GM23338 (cell line): ENCODE measurements around the gene ATF7IP2. TPM values are rescaled to one million over a fixed set of nuclear protein-coding genes. Genes with fewer than 3 reads are reported as not detected.

Source experiments
- ATAC-seq: fragments of 200-7000 bp; cut with Tn5 transposase; 3 replicates; pipeline ENCODE4 v1.9.1; 2020
- DNase-seq: peaks from one replicate; pipeline ENCODE4 v3.0.0-alpha.2; 2015; ENCODE audit warnings: low spot score
- H2AFZ ChIP-seq: fragments of 200-600 bp; sonication (generic); 2 replicates; pipeline ENCODE4 v1.8.0; 2016; ENCODE audit warnings: antibody characterized with exemption, mild to moderate bottlenecking, moderate library complexity
- H3F3A ChIP-seq: fragments of 200-600 bp; sonication (generic); replicated peaks from 2 replicates; pipeline ENCODE4 v1.8.0; 2017; ENCODE audit warnings: antibody characterized with exemption, mixed run types, low read depth
- H3K27ac ChIP-seq: fragments of 200-600 bp; sonication (generic); 2 replicates; pipeline ENCODE4 v1.6.1; 2016; ENCODE audit warnings: low read depth
- H3K27me3 ChIP-seq: fragments of 200-600 bp; sonication (generic); 2 replicates; pipeline ENCODE4 v1.8.0; 2016; ENCODE audit warnings: mild to moderate bottlenecking, mixed run types, moderate library complexity; ENCODE audit not compliant: insufficient read depth
- H3K36me3 ChIP-seq: fragments of 200-600 bp; sonication (generic); 2 replicates; pipeline ENCODE4 v1.8.0; 2016; ENCODE audit warnings: mild to moderate bottlenecking; ENCODE audit not compliant: insufficient read depth
- H3K4me1 ChIP-seq: fragments of 200-600 bp; sonication (generic); 2 replicates; pipeline ENCODE4 v1.8.0; 2016; ENCODE audit warnings: mild to moderate bottlenecking, moderate library complexity; ENCODE audit not compliant: insufficient read depth
- H3K4me2 ChIP-seq: fragments of 200-600 bp; sonication (generic); 2 replicates; pipeline ENCODE4 v1.7.1; 2017; ENCODE audit warnings: mixed run types
- H3K4me3 ChIP-seq: fragments of 200-600 bp; sonication (generic); 2 replicates; pipeline ENCODE4 v1.6.1; 2016; ENCODE audit warnings: mixed run types
- H3K79me2 ChIP-seq: fragments of 200-600 bp; sonication (generic); replicated peaks from 2 replicates; pipeline ENCODE4 v1.8.0; 2017; ENCODE audit warnings: mild to moderate bottlenecking; ENCODE audit not compliant: insufficient read depth
- H3K9me2 ChIP-seq: fragments of 200-600 bp; sonication (generic); 2 replicates; pipeline ENCODE4 v1.8.0; 2017; ENCODE audit not compliant: insufficient read depth
- H4K20me1 ChIP-seq: fragments of 200-600 bp; sonication (generic); replicated peaks from 2 replicates; pipeline ENCODE4 v1.8.0; 2017; ENCODE audit warnings: mild to moderate bottlenecking; ENCODE audit not compliant: insufficient read depth
- H3K27ac Mint-ChIP-seq: 2 replicates; pipeline ENCODE4 v1.8.0; 2020; ENCODE audit warnings: inconsistent platforms, mild to moderate bottlenecking, moderate library complexity, mixed read lengths
- H3K27me3 Mint-ChIP-seq: 3 replicates; pipeline ENCODE4 v1.8.0; 2022; ENCODE audit warnings: low read depth, mild to moderate bottlenecking, moderate library complexity, mixed read lengths, inconsistent platforms; ENCODE audit not compliant: insufficient read depth, poor library complexity
- H3K36me3 Mint-ChIP-seq: 3 replicates; pipeline ENCODE4 v1.8.0; 2021; ENCODE audit warnings: low read depth, mild to moderate bottlenecking, inconsistent platforms, moderate library complexity, mixed read lengths
- H3K4me1 Mint-ChIP-seq: 3 replicates; pipeline ENCODE4 v1.8.0; 2020; ENCODE audit warnings: mild to moderate bottlenecking, inconsistent platforms, mixed read lengths
- H3K4me3 Mint-ChIP-seq: 3 replicates; pipeline ENCODE4 v1.8.0; 2021; ENCODE audit warnings: moderate library complexity, mild to moderate bottlenecking, inconsistent platforms, mixed read lengths
- H3K9me3 Mint-ChIP-seq: 3 replicates; pipeline ENCODE4 v1.8.0; 2020; ENCODE audit warnings: moderate library complexity, mild to moderate bottlenecking, inconsistent platforms, mixed read lengths
- CREB1 ChIP-seq: fragments of 250-450 bp; sonication (Bioruptor Pico); IDR thresholded peaks from 2 replicates; pipeline ENCODE4 v1.5.0; 2020; ENCODE audit warnings: low read depth, mild to moderate bottlenecking, moderate library complexity
- CTCF ChIP-seq, 2 experiments: fragments of 200-600 bp in 1 of 2; sonication (generic) in 1 of 2; conservative IDR thresholded peaks; 2 replicates each; pipeline versions ENCODE4 v1.5.1 to v1.6.1; 2016 to 2017; ENCODE audit warnings: antibody characterized with exemption in 2 of 2, low read depth in 2 of 2, mild to moderate bottlenecking in 2 of 2, moderate library complexity in 1 of 2
- ETS1 ChIP-seq: IDR thresholded peaks from 2 replicates; pipeline ENCODE4 v1.6.1; 2016; ENCODE audit warnings: antibody characterized with exemption
- EZH2 ChIP-seq: fragments of 200-600 bp; sonication (generic); IDR thresholded peaks from one replicate; pipeline ENCODE4 v1.8.0; 2017; ENCODE audit warnings: antibody characterized with exemption, mild to moderate bottlenecking, low read depth; ENCODE audit not compliant: unreplicated experiment
- EZH2phosphoT487 ChIP-seq: fragments of 200-600 bp; sonication (generic); IDR thresholded peaks from one replicate; pipeline ENCODE4 v1.8.1; 2018; ENCODE audit warnings: antibody characterized with exemption; ENCODE audit not compliant: unreplicated experiment
- JUNB ChIP-seq: IDR thresholded peaks from one replicate; pipeline ENCODE4 v1.6.1; 2016; ENCODE audit warnings: antibody characterized with exemption; ENCODE audit not compliant: unreplicated experiment
- NANOG ChIP-seq: IDR thresholded peaks from 2 replicates; pipeline ENCODE4 v1.6.1; 2016; ENCODE audit warnings: antibody characterized with exemption, borderline replicate concordance
- POLR2AphosphoS5 ChIP-seq: IDR thresholded peaks from 2 replicates; pipeline ENCODE4 v1.6.1; 2016; ENCODE audit warnings: antibody characterized with exemption, low read depth
- REST ChIP-seq: IDR thresholded peaks from one replicate; pipeline ENCODE4 v1.6.1; 2018; ENCODE audit warnings: antibody characterized with exemption; ENCODE audit not compliant: unreplicated experiment
- STAT1 ChIP-seq: IDR thresholded peaks from one replicate; pipeline ENCODE4 v1.6.1; 2016; ENCODE audit warnings: antibody characterized with exemption; ENCODE audit not compliant: unreplicated experiment
- ZNF114 ChIP-seq: fragments of 250-450 bp; sonication (Bioruptor Pico); IDR thresholded peaks from 2 replicates; pipeline ENCODE4 v1.5.0; 2020; ENCODE audit warnings: mild to moderate bottlenecking, moderate library complexity
- ZNF331 ChIP-seq: fragments of 250-450 bp; sonication (Bioruptor Pico); IDR thresholded peaks from 2 replicates; pipeline ENCODE4 v1.5.0; 2020; ENCODE audit warnings: low read depth, mild to moderate bottlenecking, moderate library complexity
- ZNF462 ChIP-seq: fragments of 250-450 bp; sonication (Bioruptor Pico); IDR thresholded peaks from 2 replicates; pipeline ENCODE4 v1.5.0; 2020; ENCODE audit warnings: mild to moderate bottlenecking, moderate library complexity
- polyA plus RNA-seq: library from polyadenylated mRNA; unstranded; fragments of >200 nt; fragmentation: Nextera tagmentation; extraction: Ambion mirVana; gene quantifications from 2 replicates; pipeline ENCODE4 v1.2.1, GENCODE V29; 2016
- total RNA-seq: library from RNA; depleted of rRNA; stranded (reverse); fragments of >200 nt; shearing (Covaris generic); gene quantifications from 2 replicates; pipeline ENCODE4 v1.2.3, GENCODE V29; 2014

The ATF7IP2 gene
- total and polyA plus RNA-seq, 2 experiments from 2014 or later, result 27.9 to 55.7 TPM

GRCh38 chr16:10373556-10373955 is 12.3 kb upstream of the ATF7IP2 start:
- no peaks in the 10 kb centered on the region for H3K79me2 ChIP-seq
- Mint-ChIP-seq H3K9me3 (peaks cover 10% of the 10 kb centered on the region; the same call in 2 of the 3 replicates), H3K36me3 (no peaks in the 10 kb centered on the region), H3K4me1 (no peaks in the 10 kb centered on the region), H3K27ac (no peak overlapping the region), H3K4me3 (no peak overlapping the region), H3K27me3 (peaks cover 5% of the 10 kb centered on the region)
- no peaks in the 10 kb centered on the region for H3K4me1 ChIP-seq
- H3F3A ChIP-seq, result no peaks in the 10 kb centered on the region
- H3K4me2 ChIP-seq, result no peak overlapping the region
- DNase-seq (no peak), ATAC-seq (no peak)
- TF ChIP-seq EZH2, result no peak
- no peak for TF ChIP-seq ZNF331 (CRISPR knock-in tag)
- TF ChIP-seq CREB1 (CRISPR knock-in tag), result no peak
- TF ChIP-seq ETS1, result no peak
- no peak for TF ChIP-seq JUNB
- no peak for TF ChIP-seq STAT1
- no peak for TF ChIP-seq CTCF (conservative IDR thresholded peaks at IDR 0.05; ENCODE audit: low read depth in 2 of 2)
- no peak for TF ChIP-seq EZH2phosphoT487
- no peak for TF ChIP-seq NANOG
- no peak for TF ChIP-seq ZNF462 (CRISPR knock-in tag)
- no peak for TF ChIP-seq POLR2AphosphoS5
- TF ChIP-seq ZNF114, result no peak
- no peak for TF ChIP-seq REST
- no peaks in the 10 kb centered on the region for H3K9me2 ChIP-seq
- no peaks in the 10 kb centered on the region for H4K20me1 ChIP-seq
- no peak overlapping the region for H2AFZ ChIP-seq
- H3K27me3 ChIP-seq, result no peaks in the 10 kb centered on the region
- no peak overlapping the region for H3K27ac ChIP-seq
- H3K36me3 ChIP-seq, result no peaks in the 10 kb centered on the region
- no peak overlapping the region for H3K4me3 ChIP-seq
